Measurements from ENCODE around the gene LAMB4.

Gene LAMB4

DNA sequence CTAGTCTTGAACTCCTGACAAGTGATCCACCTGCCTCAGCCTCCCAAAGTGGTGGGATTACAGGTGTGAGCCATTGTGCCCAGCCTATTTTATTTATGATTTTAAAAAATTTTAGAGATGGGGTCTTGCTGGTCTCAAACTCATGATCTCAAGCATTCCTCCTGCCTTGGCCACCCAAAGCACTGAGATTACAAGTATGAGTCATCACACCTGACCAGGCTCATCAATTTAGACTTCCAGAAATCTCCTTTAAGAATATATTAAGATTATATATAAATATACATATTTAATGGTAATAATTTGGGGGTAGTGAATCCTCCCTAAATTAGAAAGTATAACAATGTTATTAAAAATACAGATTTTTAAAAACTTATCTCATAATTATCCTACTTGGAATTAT lies 156.3 kb downstream of the LAMB4 start:
- DNase-seq (ENCODE audit: low read depth in 2 of 3, low spot score in 1 of 3): no peak
